ENCODE data around the gene EMX2. TPM values are rescaled to one million over a fixed set of nuclear protein-coding genes. Genes with fewer than 3 reads are reported as not detected.

Gene EMX2
- total RNA-seq, 4 donors from 2014 or later, result 2.0 to 9.7 (median 2.5) TPM

- 58% methylated on average over 13 of the region's 16 CpGs for WGBS
These were observed 3.6 kb downstream of the EMX2 start for GRCh38 chr10:117546020-117546580.

GRCh38 chr10:117546581-117547015 is 4.1 kb downstream of the EMX2 start:
- Histone ChIP-seq H3K9me3 (no peaks in the 10 kb centered on the region), H3K36me3 (no peaks in the 10 kb centered on the region), H3K4me1 (peaks cover 51% of the 10 kb centered on the region), H3K4me3 (peak overlapping the region; percentile 81), H3K27ac (peak overlapping the region; percentile 91), H3K27me3 (peaks cover 71% of the 10 kb centered on the region)
- 57% methylated on average over 28 of the region's 29 CpGs for WGBS
- no peak for DNase-seq (ENCODE audit: low spot score in 2 of 2)
- TF ChIP-seq EP300 (IDR thresholded peaks at IDR 0.05) (no peak), POLR2AphosphoS5 (IDR thresholded peaks at IDR 0.05) (no peak), POLR2A (IDR thresholded peaks at IDR 0.05) (no peak), CTCF (IDR thresholded peaks at IDR 0.05) (no peak)

More at GRCh38 chr10:117546020-117546580, 3.6 kb downstream of the EMX2 start:
- Histone ChIP-seq H3K27ac (peak overlapping the region; percentile 91), H3K4me3 (peak overlapping the region; percentile 81), H3K36me3 (no peaks in the 10 kb centered on the region), H3K4me1 (peaks cover 52% of the 10 kb centered on the region), H3K27me3 (peaks cover 68% of the 10 kb centered on the region), H3K9me3 (no peaks in the 10 kb centered on the region)
- TF ChIP-seq EP300 (IDR thresholded peaks at IDR 0.05) (no peak), POLR2A (IDR thresholded peaks at IDR 0.05) (no peak), POLR2AphosphoS5 (IDR thresholded peaks at IDR 0.05) (no peak), CTCF (IDR thresholded peaks at IDR 0.05) (no peak)
- peak in 1 of 2 donors; percentile 63 for DNase-seq (ENCODE audit: low spot score in 2 of 2)

- peak overlapping the region; percentile 81 for H3K4me3 ChIP-seq
- TF ChIP-seq POLR2A (IDR thresholded peaks at IDR 0.05), result no peak
- TF ChIP-seq POLR2AphosphoS5 (IDR thresholded peaks at IDR 0.05), result no peak
- TF ChIP-seq CTCF (IDR thresholded peaks at IDR 0.05), result no peak
- no peak for TF ChIP-seq EP300 (IDR thresholded peaks at IDR 0.05)
- peak in 1 of 2 donors; percentile 59 for DNase-seq (ENCODE audit: low spot score in 2 of 2)
- peak overlapping the region; percentile 91 for H3K27ac ChIP-seq
- 37% methylated on average over 20 of the region's 20 CpGs for whole genome bisulfite sequencing
- no peaks in the 10 kb centered on the region for H3K9me3 ChIP-seq
- peaks cover 71% of the 10 kb centered on the region for H3K27me3 ChIP-seq
- H3K4me1 ChIP-seq, result peaks cover 49% of the 10 kb centered on the region
- H3K36me3 ChIP-seq, result no peaks in the 10 kb centered on the region
These were observed 4.6 kb downstream of the EMX2 start for GRCh38 chr10:117547016-117547715.

GRCh38 chr10:117547716-117548668 is 5.4 kb downstream of the EMX2 start:
- peak in 1 of 2 donors; percentile 46 for DNase-seq (ENCODE audit: low spot score in 2 of 2)
- Histone ChIP-seq H3K27me3 (peaks cover 73% of the 10 kb centered on the region), H3K36me3 (no peaks in the 10 kb centered on the region), H3K9me3 (no peaks in the 10 kb centered on the region), H3K27ac (no peak overlapping the region), H3K4me3 (peak overlapping the region; percentile 81), H3K4me1 (peaks cover 54% of the 10 kb centered on the region)
- WGBS, result 54% methylated on average over 32 of the region's 32 CpGs
- TF ChIP-seq POLR2A (IDR thresholded peaks at IDR 0.05), result no peak
- no peak for TF ChIP-seq CTCF (IDR thresholded peaks at IDR 0.05)
- no peak for TF ChIP-seq POLR2AphosphoS5 (IDR thresholded peaks at IDR 0.05)
- no peak for TF ChIP-seq EP300 (IDR thresholded peaks at IDR 0.05)
